T-cell (primary cell): ENCODE measurements around the gene DLG2. TPM values are rescaled to one million over a fixed set of nuclear protein-coding genes. Genes with fewer than 3 reads are reported as not detected.

ENCODE experiments used
- ATAC-seq, 4 experiments: fragments of 200-7000 bp in 3 of 4; fragments of 150-1000 bp in 1 of 4; cut with Tn5 transposase; replicated peaks in 1 of 4; 1 replicate in 3 of 4; 2 replicates in 1 of 4; pipeline ENCODE4 v1.10.0; 2021; ENCODE audit warnings: moderate library complexity in 3 of 4, mild to moderate bottlenecking in 2 of 4, moderate number of reproducible peaks in 1 of 4
- CTCF ChIA-PET, 2 donors: fragments of 300-600 bp; sonication (Branson Sonifier 250); formaldehyde crosslinking; loops; one replicate each; lab custom pipeline; 2022; ENCODE audit warnings: antibody characterized with exemption in 2 of 2; lab: Charles Lee
- POLR2A ChIA-PET, 2 donors: fragments of 300-600 bp; sonication (Branson Sonifier 250); formaldehyde crosslinking; loops; one replicate each; lab custom pipeline; 2022; ENCODE audit warnings: antibody characterized with exemption in 2 of 2; lab: Charles Lee
- DNase-seq, 35 experiments: peaks; one replicate each; pipeline versions ENCODE4 v3.0.0 to v3.0.0-alpha.2; 2013 to 2023
- H3K27ac ChIP-seq: one replicate; pipeline ENCODE4 v1.5.1; 2013; ENCODE audit warnings: low read length
- H3K27me3 ChIP-seq, 2 experiments: replicated peaks in 1 of 2; 1 replicate in 1 of 2; 2 replicates in 1 of 2; pipeline versions ENCODE4 v1.6.1 to v1.7.0; 2013; ENCODE audit warnings: low read length in 1 of 2, mixed read lengths in 1 of 2; ENCODE audit not compliant: control insufficient read depth in 2 of 2, insufficient read depth in 2 of 2; ENCODE audit errors: extremely low read depth in 1 of 2
- H3K36me3 ChIP-seq, 2 donors: 1 replicate in 1 of 2; 2 replicates in 1 of 2; pipeline versions ENCODE4 v1.6.1 to v1.7.0; 2013; ENCODE audit warnings: low read length in 1 of 2; ENCODE audit not compliant: control insufficient read depth in 2 of 2, insufficient read depth in 1 of 2; ENCODE audit errors: extremely low read depth in 1 of 2
- H3K4me1 ChIP-seq, 2 experiments: 1 replicate in 1 of 2; 2 replicates in 1 of 2; pipeline versions ENCODE4 v1.6.1 to v1.7.0; 2013; ENCODE audit warnings: low read length in 2 of 2, mixed read lengths in 1 of 2; ENCODE audit not compliant: insufficient read depth in 2 of 2, control insufficient read depth in 1 of 2; ENCODE audit errors: extremely low read depth in 1 of 2
- H3K4me3 ChIP-seq, 2 donors: 1 replicate in 1 of 2; 2 replicates in 1 of 2; pipeline versions ENCODE4 v1.5.1 to v1.7.0; 2013; ENCODE audit warnings: mild to moderate bottlenecking in 2 of 2, low read length in 1 of 2, moderate library complexity in 1 of 2; ENCODE audit not compliant: control insufficient read depth in 1 of 2; ENCODE audit errors: extremely low read depth in 1 of 2
- H3K9me3 ChIP-seq: 2 replicates; pipeline ENCODE4 v1.7.0; 2013
- H3K27ac Mint-ChIP-seq, 2 donors: one replicate each; pipeline ENCODE4 v1.8.0; 2020 to 2021; ENCODE audit warnings: mild to moderate bottlenecking in 2 of 2, mixed read lengths in 2 of 2
- H3K27me3 Mint-ChIP-seq, 2 donors: one replicate each; pipeline ENCODE4 v1.8.0; 2021 to 2022; ENCODE audit warnings: mixed read lengths in 2 of 2
- H3K36me3 Mint-ChIP-seq: one replicate; pipeline ENCODE4 v1.8.0; 2021; ENCODE audit warnings: mixed read lengths
- H3K4me1 Mint-ChIP-seq, 3 donors: one replicate each; pipeline ENCODE4 v1.8.0; 2020 to 2022; ENCODE audit warnings: mixed read lengths in 3 of 3, mild to moderate bottlenecking in 1 of 3
- H3K4me3 Mint-ChIP-seq, 3 donors: one replicate each; pipeline ENCODE4 v1.8.0; 2020 to 2022; ENCODE audit warnings: mild to moderate bottlenecking in 3 of 3, mixed read lengths in 3 of 3, moderate library complexity in 3 of 3
- H3K9me3 Mint-ChIP-seq, 3 donors: one replicate each; pipeline ENCODE4 v1.8.0; 2020 to 2022; ENCODE audit warnings: mixed read lengths in 3 of 3
- WGBS: methylation state at CpG from one replicate; pipeline ENCODE4 v1.1.5; 2013; ENCODE audit warnings: missing lambda C conversion rate; ENCODE audit not compliant: insufficient coverage; 5-methylcytosine and 5-hydroxymethylcytosine counted together
- total RNA-seq, 35 experiments: library from RNA in 6 of 35; stranded (reverse) in 6 of 35; fragments of 120-200 nt in 1 of 35; gene quantifications; one replicate each; pipeline versions ENCODE4 v1.2.1 to v1.2.4 and lab custom pipeline; 2013 to 2026

DLG2 gene
- total RNA-seq, 5 donors from 2014 or later (not counting 1 experiment from before 2014, with no cell fraction given): 2.3 to 4.1 (median 2.9) TPM

GRCh38 chr11:83713708-83714107 is 1913.4 kb downstream of the DLG2 start:
- Mint-ChIP-seq H3K27me3 (peaks cover 2 to 9% of the 10 kb centered on the region in 2 donors), H3K9me3 (peaks cover 0 to 5% (median 0%) of the 10 kb centered on the region in 3 donors), H3K4me1 (no peaks in the 10 kb centered on the region), H3K27ac (no peak overlapping the region), H3K4me3 (no peak overlapping the region), H3K36me3 (no peaks in the 10 kb centered on the region)
- H3K4me3 ChIP-seq: no peak overlapping the region
- ChIA-PET CTCF (no interaction called here), POLR2A (no interaction called here)
- ATAC-seq (no peak), DNase-seq (no peak)
- H3K36me3 ChIP-seq: no peaks in the 10 kb centered on the region
- no peaks in the 10 kb centered on the region for H3K4me1 ChIP-seq
- no peaks in the 10 kb centered on the region for H3K27me3 ChIP-seq
- H3K27ac ChIP-seq: no peak overlapping the region
- H3K9me3 ChIP-seq: no peaks in the 10 kb centered on the region
- 75% methylated on average over 2 of the region's 2 CpGs for WGBS

- POLR2A ChIA-PET: no interaction called here
- DNase-seq: no peak
- no peak for ATAC-seq
- no peaks in the 10 kb centered on the region for H3K27me3 ChIP-seq
- peaks cover 2 to 9% of the 10 kb centered on the region in 2 donors for H3K27me3 Mint-ChIP-seq
- WGBS: no CpG with 5 or more reads among the region's 5 CpGs
- no peaks in the 10 kb centered on the region for H3K4me1 ChIP-seq
- no peak overlapping the region for H3K4me3 ChIP-seq
- H3K36me3 ChIP-seq: no peaks in the 10 kb centered on the region
- CTCF ChIA-PET: no interaction called here
- H3K36me3 Mint-ChIP-seq: no peaks in the 10 kb centered on the region
- H3K27ac ChIP-seq: no peak overlapping the region
- H3K9me3 ChIP-seq: no peaks in the 10 kb centered on the region
- no peak overlapping the region for H3K4me3 Mint-ChIP-seq
- H3K27ac Mint-ChIP-seq: no peak overlapping the region
- H3K9me3 Mint-ChIP-seq: peaks cover 0 to 5% (median 0%) of the 10 kb centered on the region in 3 donors
- no peaks in the 10 kb centered on the region for H3K4me1 Mint-ChIP-seq
Measured at GRCh38 chr11:83711106-83711527, 1916.0 kb downstream of the DLG2 start.

GRCh38 chr11:83709434-83709833 is 1917.7 kb downstream of the DLG2 start:
- H3K27me3 Mint-ChIP-seq: peaks cover 2 to 3% of the 10 kb centered on the region in 2 donors
- no peaks in the 10 kb centered on the region for H3K4me1 Mint-ChIP-seq
- no peaks in the 10 kb centered on the region for H3K4me1 ChIP-seq
- no peak for DNase-seq
- ATAC-seq: no peak
- H3K9me3 ChIP-seq: no peaks in the 10 kb centered on the region
- no peaks in the 10 kb centered on the region for H3K36me3 Mint-ChIP-seq
- POLR2A ChIA-PET: no interaction called here
- no peak overlapping the region for H3K27ac Mint-ChIP-seq
- no peak overlapping the region for H3K27ac ChIP-seq
- CTCF ChIA-PET: no interaction called here
- no peaks in the 10 kb centered on the region for H3K27me3 ChIP-seq
- H3K4me3 ChIP-seq: no peak overlapping the region
- H3K9me3 Mint-ChIP-seq: no peaks in the 10 kb centered on the region
- H3K4me3 Mint-ChIP-seq: no peak overlapping the region
- H3K36me3 ChIP-seq: no peaks in the 10 kb centered on the region

- Histone ChIP-seq H3K4me3 (no peak overlapping the region), H3K27ac (no peak overlapping the region), H3K36me3 (no peaks in the 10 kb centered on the region), H3K4me1 (no peaks in the 10 kb centered on the region), H3K27me3 (no peaks in the 10 kb centered on the region), H3K9me3 (no peaks in the 10 kb centered on the region)
- Mint-ChIP-seq H3K27ac (no peak overlapping the region), H3K4me1 (no peaks in the 10 kb centered on the region), H3K4me3 (no peak overlapping the region), H3K36me3 (no peaks in the 10 kb centered on the region), H3K27me3 (peaks cover 3 to 6% of the 10 kb centered on the region in 2 donors), H3K9me3 (no peaks in the 10 kb centered on the region)
- ChIA-PET CTCF (no interaction called here), POLR2A (interaction anchor here in 1 of 2 donors (0.6 kb wide), 1 partner anchor 96 kb away, joined by 3 read pairs; no protein-coding TSS in a partner anchor)
- DNase-seq (no peak), ATAC-seq (no peak)
- 100% methylated on average over 1 of the region's 6 CpGs for WGBS
Measured at GRCh38 chr11:83706566-83706965, 1920.6 kb downstream of the DLG2 start.

- CTCF ChIA-PET: no interaction called here
- Mint-ChIP-seq H3K4me1 (no peaks in the 10 kb centered on the region), H3K9me3 (no peaks in the 10 kb centered on the region), H3K27me3 (peaks cover 3 to 6% of the 10 kb centered on the region in 2 donors), H3K4me3 (no peak overlapping the region), H3K36me3 (no peaks in the 10 kb centered on the region), H3K27ac (no peak overlapping the region)
- POLR2A ChIA-PET: no interaction called here
- DNase-seq (no peak), ATAC-seq (no peak)
- Histone ChIP-seq H3K36me3 (no peaks in the 10 kb centered on the region), H3K4me1 (no peaks in the 10 kb centered on the region), H3K27me3 (no peaks in the 10 kb centered on the region), H3K27ac (no peak overlapping the region), H3K4me3 (no peak overlapping the region), H3K9me3 (no peaks in the 10 kb centered on the region)
- WGBS: no CpG with 5 or more reads among the region's 2 CpGs
Measured at GRCh38 chr11:83702796-83703195, 1924.3 kb downstream of the DLG2 start.

GRCh38 chr11:83697518-83697917 is 1929.6 kb downstream of the DLG2 start:
- Histone ChIP-seq H3K4me1 (no peaks in the 10 kb centered on the region), H3K9me3 (no peaks in the 10 kb centered on the region), H3K36me3 (no peaks in the 10 kb centered on the region), H3K27ac (no peak overlapping the region), H3K27me3 (no peaks in the 10 kb centered on the region), H3K4me3 (no peak overlapping the region)
- no peak overlapping the region for H3K27ac Mint-ChIP-seq
- H3K4me3 Mint-ChIP-seq: no peak overlapping the region
- ChIA-PET POLR2A (no interaction called here), CTCF (no interaction called here)
- DNase-seq (no peak), ATAC-seq (no peak)
- H3K27me3 Mint-ChIP-seq: peaks cover 0 to 3% of the 10 kb centered on the region in 2 donors
- no peaks in the 10 kb centered on the region for H3K36me3 Mint-ChIP-seq
- peaks cover 0 to 3% (median 0%) of the 10 kb centered on the region in 3 donors for H3K9me3 Mint-ChIP-seq
- WGBS: 67% methylated on average over 1 of the region's 2 CpGs
- H3K4me1 Mint-ChIP-seq: no peaks in the 10 kb centered on the region

GRCh38 chr11:83695046-83695445 is 1932.1 kb downstream of the DLG2 start:
- DNase-seq (no peak), ATAC-seq (no peak)
- Mint-ChIP-seq H3K36me3 (no peaks in the 10 kb centered on the region), H3K9me3 (peaks cover 0 to 3% (median 0%) of the 10 kb centered on the region in 3 donors), H3K4me1 (no peaks in the 10 kb centered on the region), H3K27ac (no peak overlapping the region), H3K4me3 (no peak overlapping the region), H3K27me3 (peaks cover 0 to 3% of the 10 kb centered on the region in 2 donors)
- ChIA-PET POLR2A (no interaction called here), CTCF (no interaction called here)
- Histone ChIP-seq H3K4me3 (no peak overlapping the region), H3K4me1 (no peaks in the 10 kb centered on the region), H3K9me3 (no peaks in the 10 kb centered on the region), H3K36me3 (no peaks in the 10 kb centered on the region), H3K27me3 (no peaks in the 10 kb centered on the region), H3K27ac (no peak overlapping the region)
- 100% methylated on average over 3 of the region's 3 CpGs for WGBS
